ENCODE results near the gene PFN1.
"Not testable (repeated sequence)": the region's sequence is repeated elsewhere in the genome, so short reads cannot be mapped to it uniquely, and the experiment has no call there.

The PFN1 gene

DNA sequence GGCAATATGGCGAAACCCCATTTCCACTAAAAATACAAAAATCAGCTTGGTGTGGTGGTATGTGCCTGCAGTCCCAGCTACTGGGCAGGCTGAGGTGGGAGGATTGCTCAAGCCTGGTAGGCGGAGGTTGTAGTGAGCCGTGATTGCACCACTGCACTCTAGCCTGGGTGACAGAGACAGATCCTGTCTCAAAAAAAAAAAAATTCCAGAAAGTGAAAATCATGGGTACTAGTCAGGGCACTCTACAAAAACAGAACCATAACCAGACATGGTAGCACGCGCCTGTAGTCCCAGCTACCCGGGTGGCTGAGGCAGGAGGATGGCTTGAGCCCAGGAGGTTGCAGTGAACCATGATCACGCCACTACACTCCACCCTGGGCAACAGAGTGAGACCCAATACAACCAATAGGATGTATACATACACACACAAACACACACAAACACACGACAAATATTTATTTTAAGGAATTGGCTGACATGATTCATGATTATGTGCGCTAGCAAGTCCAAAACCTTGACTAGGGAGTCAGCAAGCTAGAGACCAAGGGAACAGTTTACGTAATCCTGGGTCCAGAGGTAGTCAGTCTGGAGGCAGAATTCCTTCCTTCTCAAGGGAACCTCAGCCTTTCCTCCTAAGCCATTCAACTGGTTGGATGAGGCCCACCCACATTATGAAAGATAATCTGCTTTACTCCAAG, 27.8 kb downstream of the PFN1 start:
- DNase-seq, result no peak

DNA sequence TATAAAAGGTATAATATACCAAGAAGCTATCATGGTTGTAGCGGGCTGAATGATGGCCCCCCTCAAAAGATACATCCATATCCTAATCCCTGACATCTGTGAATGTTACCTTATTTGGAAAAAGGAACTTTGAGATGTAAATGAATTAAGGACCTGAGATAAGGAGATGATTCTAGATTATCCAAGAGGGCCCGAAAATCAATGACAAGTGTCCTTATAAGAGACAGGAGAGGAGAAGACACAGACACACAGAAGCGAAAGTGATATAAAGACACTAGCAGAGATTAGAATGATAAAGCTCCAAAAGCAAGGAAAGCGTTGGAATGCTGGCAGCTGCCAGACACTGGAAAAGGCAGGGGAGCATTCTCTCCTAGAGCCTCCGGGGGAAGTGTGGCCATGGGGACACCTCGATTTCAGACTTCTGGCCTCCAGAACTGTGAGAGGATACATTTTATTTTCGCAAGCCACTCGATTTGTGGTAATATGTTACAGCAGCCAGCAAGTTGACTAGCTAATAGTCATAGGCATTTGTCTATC, 28.8 kb downstream of the PFN1 start:
- DNase-seq, result no peak

DNA sequence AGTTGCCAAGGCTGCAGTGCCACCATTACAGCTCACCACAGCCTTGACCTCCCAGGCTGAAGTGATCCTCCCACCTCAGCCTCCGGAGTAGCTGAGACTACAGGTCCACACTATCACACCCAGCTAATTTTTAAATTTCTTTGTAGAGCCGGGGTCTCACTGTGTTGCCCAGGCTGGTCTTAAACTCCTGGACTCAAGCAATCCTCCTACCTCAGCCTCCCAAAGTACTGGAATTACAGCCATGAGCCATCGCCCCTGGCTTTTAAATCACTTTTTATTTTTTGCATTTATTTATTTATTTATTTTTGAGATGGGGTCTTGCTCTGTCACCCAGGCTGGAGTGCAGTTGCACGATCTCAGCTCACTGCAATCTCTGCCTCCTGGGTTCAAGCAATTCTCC, 33.8 kb downstream of the PFN1 start:
- not testable (repeated sequence) for DNase-seq

DNA sequence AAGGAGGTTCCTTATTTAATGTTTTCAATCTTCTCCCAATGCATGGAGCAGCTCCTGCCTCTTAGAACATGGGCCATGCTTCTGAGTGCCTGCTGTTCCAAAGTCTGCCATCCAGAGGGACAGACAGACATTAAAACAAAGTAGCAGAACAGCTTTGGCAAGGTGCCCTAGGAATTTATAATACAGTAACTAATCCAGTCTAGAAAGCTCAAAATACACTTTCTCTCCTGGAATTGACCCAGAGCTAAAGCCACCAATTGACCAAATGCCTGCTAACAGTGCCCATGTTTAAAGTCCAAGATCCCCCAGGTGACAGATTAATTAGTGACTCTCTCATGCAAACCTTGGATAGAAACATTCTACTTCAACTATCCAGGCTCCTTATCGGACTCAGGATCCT, 34.3 kb downstream of the PFN1 start:
- DNase-seq, result no peak

DNA sequence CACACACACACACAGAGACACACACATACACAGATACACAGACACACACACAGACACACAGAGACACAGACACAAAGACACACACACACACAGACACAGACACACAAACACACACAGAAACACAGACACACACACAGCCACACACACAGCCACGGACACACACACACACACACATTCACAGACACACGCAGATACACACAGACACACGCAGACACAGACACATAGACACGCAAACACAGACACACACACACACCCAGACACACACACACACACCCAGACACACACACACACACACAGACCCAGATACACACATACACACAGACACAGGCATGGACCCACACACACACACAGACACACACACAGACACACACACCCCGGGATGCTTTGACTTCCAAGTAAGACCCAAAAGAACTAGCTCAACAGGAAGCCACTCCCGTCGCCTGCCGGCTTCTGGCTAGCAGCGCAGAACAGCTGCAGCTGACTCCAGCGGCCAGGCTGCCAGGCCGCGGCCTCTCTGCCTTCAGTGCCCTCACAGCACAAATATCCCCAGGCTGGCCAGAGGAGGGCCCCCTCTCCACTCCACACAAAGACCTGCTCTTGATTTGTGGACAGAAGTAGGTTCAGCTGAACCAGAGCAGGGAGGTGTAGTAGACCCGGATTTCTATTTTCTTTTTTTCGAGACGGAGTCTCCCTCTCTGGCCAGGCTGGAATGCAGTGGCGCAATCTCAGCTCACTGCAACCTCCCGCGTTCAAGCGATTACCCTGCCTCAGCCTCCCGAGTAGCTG, 39.4 kb downstream of the PFN1 start:
- peak; percentile 88 for DNase-seq

DNA sequence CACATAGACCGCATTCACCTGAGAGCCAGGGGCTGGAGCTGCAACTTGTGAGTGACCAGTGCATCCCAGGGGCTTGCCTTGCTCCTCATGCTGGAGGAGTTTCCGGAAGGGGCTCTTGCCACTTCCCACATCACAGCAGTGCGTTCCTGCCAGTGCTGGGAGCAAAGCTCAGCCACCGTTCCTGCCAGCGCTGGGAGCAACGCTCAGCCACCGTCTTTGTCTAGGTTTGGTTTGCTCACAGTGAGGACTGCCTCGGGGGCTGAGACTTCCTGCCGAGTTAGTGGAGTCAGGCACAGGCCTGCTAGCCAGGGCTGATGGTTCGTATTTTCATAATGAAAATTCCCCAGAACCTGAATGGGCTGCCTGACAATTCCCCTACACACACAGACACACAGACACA, 40.0 kb downstream of the PFN1 start:
- DNase-seq, result no peak

DNA sequence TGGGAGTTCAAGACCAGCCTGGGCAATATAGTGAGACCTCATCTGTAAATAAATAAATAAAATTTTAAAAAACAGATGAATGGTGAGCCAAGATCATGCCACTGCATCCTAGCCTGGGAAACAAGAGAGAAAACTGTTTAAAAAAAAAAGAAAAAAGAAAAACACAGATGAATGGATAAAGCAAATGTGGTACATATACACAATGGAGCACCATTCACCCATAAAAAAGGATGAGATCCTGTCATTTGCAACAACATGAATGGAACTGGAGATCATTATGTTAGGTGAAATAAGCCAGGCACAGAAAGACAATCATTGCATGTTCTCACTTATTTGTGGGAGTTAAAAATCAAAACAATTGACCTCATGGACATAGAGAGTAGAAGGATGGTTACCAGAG, 41.7 kb downstream of the PFN1 start:
- not testable (repeated sequence) for DNase-seq

DNA sequence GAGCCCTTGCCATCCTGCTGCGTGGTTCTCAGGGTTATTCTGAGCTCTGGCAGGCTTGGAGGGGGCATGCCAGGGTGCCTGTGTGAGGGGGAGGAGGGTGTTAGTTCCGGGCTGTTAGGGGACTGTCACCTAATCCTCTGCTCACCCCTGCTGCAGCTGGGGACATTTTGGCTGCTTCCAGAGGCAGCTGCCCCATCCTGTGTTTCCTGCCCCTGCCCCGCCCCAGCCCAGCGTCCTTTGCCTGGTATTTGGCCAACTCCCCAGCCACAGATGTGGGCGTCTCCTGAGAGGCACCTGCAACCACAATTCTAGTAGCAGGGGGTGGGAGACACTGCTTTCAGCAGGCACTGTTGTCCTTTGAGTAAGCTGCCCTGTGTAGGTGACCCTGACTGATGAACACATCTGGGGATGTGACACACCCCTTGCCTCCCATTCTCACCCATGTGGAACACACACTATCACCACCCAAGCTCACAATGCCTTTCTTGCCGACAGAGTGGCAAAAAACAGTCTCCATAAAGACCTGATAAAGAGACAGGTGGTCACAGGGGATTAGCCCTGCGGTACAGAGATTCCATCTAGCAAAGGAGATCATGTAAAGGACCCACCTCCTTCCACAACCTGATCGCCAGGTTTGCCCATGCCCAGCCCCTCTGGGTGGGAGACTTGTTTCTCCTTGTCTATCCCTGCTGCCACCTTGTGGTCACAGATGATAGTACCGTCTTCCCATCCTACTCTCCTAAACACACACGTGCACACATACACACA, 45.1 kb downstream of the PFN1 start, which contains the start of gene CHRNE:
Gene CHRNE, minus strand, starts transcription at position 48 of the 768 bp plus-strand sequence. Its CDS starts 35 bp downstream, at position 13.
- peak; percentile 89 for DNase-seq

DNA sequence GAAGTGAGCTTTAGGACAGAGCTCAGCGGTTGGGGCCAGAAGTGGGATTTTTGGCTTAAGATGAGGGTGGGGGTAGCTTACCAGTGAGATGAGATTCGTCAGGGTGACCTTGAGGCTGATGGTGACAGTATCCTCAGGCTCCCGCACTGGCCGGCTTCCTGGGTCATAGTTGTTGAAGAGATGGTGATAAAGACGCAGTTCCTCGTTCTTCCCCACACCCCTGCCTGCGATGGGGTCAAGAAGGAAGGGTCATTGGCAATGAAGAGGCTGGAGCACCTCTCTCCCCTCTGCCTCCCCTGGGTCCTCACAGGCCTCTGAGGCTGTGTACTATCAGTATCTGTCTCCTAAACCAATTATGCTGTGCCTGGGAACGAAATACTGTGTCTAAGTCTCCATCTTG, 45.8 kb downstream of the PFN1 start:
- no peak for DNase-seq

DNA sequence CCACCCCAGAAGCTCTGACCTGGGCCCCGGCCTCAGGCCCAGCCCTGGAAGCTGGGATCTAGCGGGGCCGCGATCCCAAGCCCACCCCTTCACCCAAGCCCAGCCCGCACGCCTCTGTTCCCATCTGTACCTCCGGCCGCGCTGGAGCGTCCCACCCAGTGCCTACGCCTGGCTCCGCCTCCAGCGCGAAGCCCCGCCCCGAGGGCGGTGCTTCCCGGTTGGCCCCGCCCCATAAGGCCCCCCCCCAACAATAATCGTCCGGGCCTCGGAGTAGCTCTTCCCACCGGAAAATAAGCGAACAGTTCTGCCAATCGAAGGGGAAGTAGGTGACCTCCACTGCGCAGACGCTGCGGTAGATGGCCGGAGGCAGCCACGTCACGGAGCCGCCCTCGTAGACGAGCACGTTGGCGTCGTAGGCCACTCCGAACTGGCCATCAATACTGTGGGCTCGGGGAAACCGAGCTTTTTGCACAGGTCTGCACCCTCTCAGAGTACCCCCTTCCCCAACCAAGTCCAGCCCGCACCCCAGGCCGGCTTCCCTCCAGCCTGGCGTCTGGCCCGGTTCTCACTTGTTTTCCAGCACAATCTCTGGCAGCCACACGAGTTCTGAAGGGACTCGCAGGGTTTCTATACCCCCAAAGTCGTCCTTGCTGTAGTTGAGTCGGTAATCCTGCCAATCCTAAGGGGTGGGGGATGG, 46.5 kb downstream of the PFN1 start:
- DNase-seq, result no peak

DNA sequence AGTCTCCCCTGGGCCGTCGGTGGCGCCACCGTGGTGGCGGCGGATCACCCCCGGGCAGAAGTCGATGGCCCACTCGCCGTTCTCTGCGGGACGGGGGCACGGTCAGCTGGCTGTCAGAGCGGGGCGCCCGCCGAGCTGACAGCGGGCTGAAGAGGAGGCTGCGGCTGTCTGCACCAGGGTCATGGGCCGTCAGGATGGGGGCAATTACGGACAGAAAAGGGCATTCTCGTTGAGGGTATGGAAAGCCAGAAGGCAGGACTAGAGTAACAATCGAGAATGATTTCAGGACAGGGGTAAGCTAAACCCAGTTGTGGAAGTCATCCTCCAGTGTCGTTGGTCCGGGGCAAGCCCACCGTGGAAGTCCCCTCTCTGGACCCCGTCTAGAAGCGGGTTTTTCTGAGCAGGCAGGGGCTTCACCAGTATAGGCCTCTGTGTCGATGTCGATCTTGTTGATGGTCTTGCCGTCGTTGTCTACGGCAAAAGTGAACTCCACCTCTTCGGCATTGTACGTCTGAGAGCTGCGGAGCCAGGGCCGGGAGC, 47.2 kb downstream of the PFN1 start:
- no peak for DNase-seq

DNA sequence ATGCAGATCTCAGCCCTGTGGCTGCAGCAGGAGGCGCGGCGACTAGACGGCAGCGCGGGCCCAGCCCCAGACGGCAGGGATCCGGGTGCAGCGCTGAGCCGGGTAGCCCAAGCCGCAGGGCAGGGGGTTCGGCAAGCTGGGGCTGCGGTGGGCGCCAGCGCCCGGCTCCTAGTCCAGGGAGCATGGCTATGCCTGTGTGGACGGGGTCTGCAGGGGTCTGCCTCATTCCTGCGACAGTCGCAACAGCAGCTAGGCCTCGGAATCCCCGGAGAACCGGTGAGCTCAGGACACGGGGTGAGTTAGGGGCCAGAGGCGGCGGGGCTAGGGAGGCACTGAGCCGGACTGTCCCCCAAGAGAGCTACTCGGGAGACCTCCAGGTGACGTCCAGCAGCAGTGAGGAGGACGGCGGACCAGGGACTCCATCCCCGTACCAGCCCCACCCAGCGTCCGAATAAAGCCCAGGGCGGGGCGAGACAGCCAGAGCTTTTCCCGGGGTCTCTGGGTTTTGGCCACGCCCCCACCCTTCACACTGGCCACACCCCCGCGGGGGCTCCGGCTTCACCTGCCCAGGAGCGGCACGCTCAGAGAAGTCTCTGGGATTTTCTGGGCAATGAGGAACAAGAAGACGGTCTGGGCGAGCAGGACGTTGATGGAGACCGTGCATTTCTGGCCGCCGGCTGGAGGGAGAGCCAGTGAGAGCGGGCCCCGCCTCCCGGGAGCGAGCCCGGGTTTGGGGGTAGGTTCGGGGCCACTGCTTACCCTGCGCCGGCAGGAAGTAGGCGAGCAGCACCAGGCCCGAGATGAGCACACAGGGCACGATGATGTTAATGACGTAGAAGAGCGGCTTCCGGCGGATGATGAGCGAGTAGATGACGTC, 47.9 kb downstream of the PFN1 start:
- DNase-seq, result no peak

DNA sequence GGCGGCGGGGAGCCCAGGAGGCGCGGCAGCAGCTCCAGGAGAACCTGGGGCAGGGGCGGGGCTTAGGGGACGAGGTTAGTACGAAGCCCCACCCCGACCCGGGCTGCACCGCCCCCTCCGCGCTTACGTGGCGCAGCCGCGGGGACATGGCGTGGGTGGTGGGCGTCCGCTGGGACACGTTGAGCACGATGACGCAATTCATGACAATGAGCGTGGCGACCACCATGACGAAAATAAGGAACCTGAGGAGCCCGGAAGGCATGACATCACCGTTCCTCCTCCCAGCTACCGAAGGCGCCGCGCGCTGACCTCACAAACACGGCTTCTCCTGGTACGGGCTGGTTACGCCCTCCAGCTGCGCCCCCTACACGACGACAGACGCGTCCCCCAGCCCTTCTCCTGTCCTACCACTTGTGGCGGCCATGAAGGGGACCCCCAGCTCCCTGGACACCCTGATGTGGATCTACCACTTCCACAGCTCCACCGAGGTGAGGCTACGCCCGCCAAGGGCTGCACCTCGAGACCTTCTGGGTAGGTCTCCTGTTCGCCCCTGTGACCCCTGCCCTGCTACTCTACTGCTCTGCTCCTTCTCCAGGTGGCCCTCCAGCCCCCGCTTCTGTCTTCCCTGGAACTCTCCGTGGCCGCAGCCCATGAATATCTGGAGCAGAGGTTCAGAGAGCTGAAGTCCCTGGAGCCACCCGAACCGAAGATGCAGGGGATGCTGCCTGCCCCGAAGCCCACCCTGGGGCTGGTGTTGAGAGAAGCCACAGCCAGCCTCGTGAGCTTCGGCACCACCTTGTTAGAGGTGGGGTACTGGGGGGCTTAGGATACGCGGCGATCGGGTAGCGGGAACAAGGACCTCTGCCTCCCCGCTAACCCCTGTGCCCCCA, 48.7 kb downstream of the PFN1 start, which contains the start of gene C17orf107:
Gene C17orf107, plus strand, starts transcription at position 196 of the 890 bp plus-strand sequence. Its CDS starts 227 bp downstream, at position 423.
- peak; percentile 67 for DNase-seq

DNA sequence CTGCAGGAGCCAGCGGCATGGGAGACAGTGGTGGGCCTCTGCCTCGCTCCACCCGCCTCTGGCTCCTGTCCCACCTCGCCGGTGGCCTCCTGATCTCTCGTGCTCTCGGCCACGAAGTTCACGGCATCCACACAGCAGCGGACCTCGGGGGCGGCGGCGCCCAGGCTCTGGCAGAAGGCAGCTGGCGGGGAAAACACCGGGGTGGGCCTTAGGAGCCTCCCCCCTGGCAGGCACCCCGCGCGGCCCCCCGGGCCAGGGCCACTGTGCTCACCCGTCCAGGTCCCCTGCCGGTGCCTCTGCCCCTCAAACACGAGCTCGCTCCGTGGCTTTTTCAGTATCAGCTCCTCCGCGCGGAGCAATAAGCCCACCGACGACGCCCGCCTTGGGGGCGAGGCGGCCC, 49.4 kb downstream of the PFN1 start:
- DNase-seq, result no peak

DNA sequence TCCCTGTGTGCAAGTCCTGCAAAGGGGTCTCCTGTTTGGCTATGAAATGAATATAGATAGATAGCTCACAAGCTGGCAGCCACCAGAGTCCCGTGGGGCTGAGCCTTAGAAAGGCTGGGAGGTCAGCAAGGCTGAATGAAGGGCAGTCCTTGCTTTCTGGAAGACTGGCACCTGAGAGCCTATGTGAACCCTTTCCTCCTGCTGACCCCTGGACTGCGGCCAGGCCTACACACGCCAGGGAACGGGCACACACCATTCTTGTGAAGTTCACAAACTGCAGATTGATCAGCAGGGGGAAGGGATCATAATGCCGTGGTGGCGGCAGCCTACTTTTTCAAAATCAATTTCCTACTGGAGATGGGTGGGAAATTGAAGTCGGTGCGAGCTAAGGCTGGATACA, 50.0 kb downstream of the PFN1 start:
- no peak for DNase-seq

DNA sequence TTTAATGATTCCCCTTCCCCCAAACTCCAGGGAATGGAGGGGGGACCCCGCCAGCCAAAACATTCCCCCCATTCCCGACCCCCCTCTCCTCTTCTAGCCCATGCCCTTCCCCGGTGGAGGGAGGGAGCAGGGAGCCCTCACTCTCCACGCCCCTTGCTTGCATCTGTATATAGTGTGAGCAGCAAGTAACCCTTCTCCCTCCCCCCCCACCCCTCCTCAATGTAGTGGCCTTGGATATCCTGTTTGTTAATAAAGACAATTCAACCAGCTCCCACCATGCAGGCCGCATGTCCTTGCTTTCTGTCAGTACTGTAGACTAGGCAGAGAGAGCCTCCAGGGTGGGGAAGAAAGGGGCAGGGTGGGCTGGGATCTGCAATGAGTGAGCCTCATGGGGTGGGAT, 50.5 kb downstream of the PFN1 start:
- no peak for DNase-seq

DNA sequence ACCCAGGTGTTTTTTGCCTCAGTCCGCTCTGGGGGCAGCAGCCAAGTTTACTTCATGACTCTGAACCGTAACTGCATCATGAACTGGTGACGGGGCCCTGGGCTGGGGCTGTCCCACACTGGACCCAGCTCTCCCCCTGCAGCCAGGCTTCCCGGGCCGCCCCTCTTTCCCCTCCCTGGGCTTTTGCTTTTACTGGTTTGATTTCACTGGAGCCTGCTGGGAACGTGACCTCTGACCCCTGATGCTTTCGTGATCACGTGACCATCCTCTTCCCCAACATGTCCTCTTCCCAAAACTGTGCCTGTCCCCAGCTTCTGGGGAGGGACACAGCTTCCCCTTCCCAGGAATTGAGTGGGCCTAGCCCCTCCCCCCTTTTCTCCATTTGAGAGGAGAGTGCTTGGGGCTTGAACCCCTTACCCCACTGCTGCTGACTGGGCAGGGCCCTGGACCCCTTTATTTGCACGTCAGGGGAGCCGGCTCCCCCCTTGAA, 51.1 kb downstream of the PFN1 start:
- DNase-seq, result no peak

DNA sequence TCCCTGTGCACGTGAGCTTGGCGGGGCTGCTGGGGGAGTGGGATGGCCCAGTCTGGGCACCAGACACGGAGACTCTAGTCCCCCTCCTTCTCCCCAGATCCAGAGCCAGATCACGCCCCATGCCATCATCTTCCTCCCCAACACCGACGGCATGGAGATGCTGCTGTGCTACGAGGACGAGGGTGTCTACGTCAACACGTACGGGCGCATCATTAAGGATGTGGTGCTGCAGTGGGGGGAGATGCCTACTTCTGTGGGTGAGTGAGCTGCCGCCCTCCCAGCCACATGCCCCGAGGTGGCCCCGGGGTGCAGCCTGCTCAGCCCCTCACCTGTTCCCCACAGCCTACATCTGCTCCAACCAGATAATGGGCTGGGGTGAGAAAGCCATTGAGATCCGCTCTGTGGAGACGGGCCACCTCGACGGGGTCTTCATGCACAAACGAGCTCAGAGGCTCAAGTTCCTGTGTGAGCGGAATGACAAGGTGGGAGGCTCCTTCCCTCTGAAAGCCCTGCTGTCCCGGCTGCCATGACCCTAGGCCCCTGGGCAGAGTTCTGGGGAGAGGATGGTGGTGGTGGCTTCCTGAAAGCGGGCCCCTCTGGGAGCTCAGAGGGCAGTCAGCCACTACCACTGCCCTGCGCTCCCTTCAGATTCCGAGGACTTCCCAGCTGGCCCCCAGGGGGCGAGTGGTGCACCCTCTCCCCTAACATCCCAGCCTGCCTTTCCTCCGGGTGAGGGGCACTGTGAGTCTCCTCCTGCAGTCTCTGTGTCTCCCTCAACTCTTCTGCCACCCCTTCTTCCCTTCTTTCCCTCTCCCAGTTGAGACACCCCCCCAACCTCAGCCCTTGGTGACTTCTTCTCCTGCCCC, 51.8 kb downstream of the PFN1 start:
- DNase-seq, result no peak

All from RPMI8226 (cell line).